Stomach (tissue), 9 donors: Measurements from ENCODE around the gene ARL15. TPM values are rescaled to one million over a fixed set of nuclear protein-coding genes. Genes with fewer than 3 reads are reported as not detected.

Source experiments
- DNase-seq, 2 donors: peaks; one replicate each; pipeline versions ENCODE4 v3.0.0 to v3.0.0-alpha.2; 2013 to 2019
- H3K27ac ChIP-seq, 5 donors: fragments of 200-600 bp in 4 of 5; sonication (generic) in 4 of 5; one replicate each; pipeline ENCODE4 v1.5.1; 2013 to 2019; ENCODE audit warnings: mild to moderate bottlenecking in 1 of 5, moderate library complexity in 1 of 5
- H3K27me3 ChIP-seq, 3 donors: fragments of 200-600 bp; sonication (generic); one replicate each; pipeline ENCODE4 v1.5.1; 2017 to 2019; ENCODE audit warnings: mixed run types in 1 of 3
- H3K36me3 ChIP-seq, 4 donors: fragments of 200-600 bp; sonication (generic); 1 replicate in 3 of 4; 2 replicates in 1 of 4; pipeline ENCODE4 v1.5.1; 2016 to 2019
- H3K4me1 ChIP-seq, 4 donors: fragments of 200-600 bp; sonication (generic); one replicate each; pipeline ENCODE4 v1.5.1; 2016 to 2019
- H3K4me3 ChIP-seq, 4 donors: fragments of 200-600 bp; sonication (generic) in 3 of 4; one replicate each; pipeline ENCODE4 v1.5.1; 2016 to 2019; ENCODE audit warnings: mild to moderate bottlenecking in 1 of 4
- H3K9me3 ChIP-seq, 4 donors: fragments of 200-600 bp; sonication (generic); one replicate each; pipeline ENCODE4 v1.5.1; 2016 to 2019
- EP300 ChIP-seq: sonication (generic); formaldehyde crosslinking; IDR thresholded peaks from one replicate; pipeline ENCODE4 v1.6.1; 2017; ENCODE audit warnings: antibody characterized with exemption
- POLR2A ChIP-seq, 4 donors: fragments of 450-650 bp; IDR thresholded peaks; one replicate each; pipeline ENCODE4 v1.6.1; 2016; ENCODE audit warnings: antibody characterized with exemption in 4 of 4, control low read depth in 2 of 4, mild to moderate bottlenecking in 1 of 4, moderate library complexity in 1 of 4
- POLR2AphosphoS5 ChIP-seq, 3 donors: sonication (generic); formaldehyde crosslinking; IDR thresholded peaks; one replicate each; pipeline ENCODE4 v1.6.1; 2016; ENCODE audit warnings: antibody characterized with exemption in 3 of 3
- WGBS, 5 donors: extraction: QIAGEN DNeasy Blood & Tissue Kit in 3 of 5; methylation state at CpG; one replicate each; pipeline versions ENCODE4 v1.1.5 to v1.1.7; 2013 to 2018; 5-methylcytosine and 5-hydroxymethylcytosine counted together
- intact Hi-C: fragments of 100-400 bp; cut with DNase I; formaldehyde crosslinking; loops from one replicate; pipeline ENCODE4 v1.15.1; 2023; ENCODE audit warnings: low total_unique reads
- polyA plus RNA-seq, 3 donors: library from polyadenylated mRNA; stranded (reverse); fragments of 200-250 nt; gene quantifications; one replicate each; pipeline ENCODE4 v1.2.3, GENCODE V29; 2013
- total RNA-seq, 5 donors: library from RNA; depleted of rRNA; stranded (reverse); fragments of >200 nt; gene quantifications; one replicate each; pipeline versions ENCODE4 v1.1.0 to v1.2.3, GENCODE V29; 2014 to 2016
- TF ChIP-seq, protein P1 (sequence below), 7 experiments: fragments of 450-650 bp in 4 of 7; fragments of 200-600 bp in 3 of 7; sonication (generic) in 3 of 7; IDR thresholded peaks; one replicate each; pipeline ENCODE4 v1.5.1; 2016 to 2019; ENCODE audit warnings: antibody characterized with exemption in 7 of 7, control low read depth in 2 of 7, mild to moderate bottlenecking in 1 of 7
- donor health status: healthy with polysubstance abuse.
- donor health status: Bipolar disorder and iron deficiency.
- donor health status: healthy.

Gene ARL15
- total and polyA plus RNA-seq, 8 donors: 1.7 to 72.7 (median 12.6) TPM

DNA sequence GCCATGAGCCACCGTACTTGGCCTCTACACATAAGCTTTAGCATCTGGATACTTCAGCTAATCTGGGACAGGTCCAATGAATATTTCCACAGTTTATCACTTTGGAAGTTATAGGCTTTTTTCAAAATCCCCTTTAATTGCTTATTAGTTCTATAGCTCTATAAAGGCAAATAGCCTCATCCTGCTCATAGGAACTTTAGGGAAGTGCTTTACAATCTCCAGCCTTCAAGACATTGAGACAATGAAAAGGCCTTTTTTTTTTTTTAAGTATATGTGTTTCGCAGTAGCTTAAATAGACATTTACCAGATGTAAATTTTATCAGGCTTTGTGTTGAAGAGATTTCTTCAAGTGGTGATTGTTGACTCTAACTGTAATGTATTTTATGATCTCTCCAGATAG lies 224.2 kb downstream of the ARL15 start:
- TF ChIP-seq POLR2AphosphoS5 (IDR thresholded peaks at IDR 0.05): no peak
- Histone ChIP-seq H3K27me3 (no peaks in the 10 kb centered on the region), H3K36me3 (no peaks in the 10 kb centered on the region), H3K4me3 (no peak overlapping the region), H3K27ac (no peak overlapping the region), H3K4me1 (peaks cover 0 to 5% (median 2%) of the 10 kb centered on the region in 4 donors), H3K9me3 (no peaks in the 10 kb centered on the region)
- intact Hi-C loops: no loop called here
- no peak for DNase-seq
- 67 to 83% (median 79%) methylated on average over 2 of the region's 2 CpGs for WGBS, 5 donors

DNA sequence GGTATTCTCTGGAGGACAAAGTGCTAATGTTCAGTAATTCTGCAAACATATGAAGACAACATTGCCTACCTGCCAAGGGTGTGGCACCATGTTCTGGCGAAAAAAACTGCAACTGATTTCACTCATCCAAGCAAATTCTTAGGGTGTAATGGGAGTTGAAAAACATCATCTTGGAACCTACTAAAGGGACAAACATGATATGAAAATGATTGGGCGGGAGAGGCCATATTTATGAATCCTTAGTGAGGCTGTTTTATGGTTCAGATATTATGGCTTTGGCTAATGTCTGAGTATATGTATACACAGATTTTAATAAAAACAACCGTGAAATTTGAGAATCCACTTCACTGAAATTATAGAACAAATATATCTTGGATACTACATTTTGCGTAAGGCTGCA lies 225.7 kb downstream of the ARL15 start:
- Histone ChIP-seq H3K9me3 (no peaks in the 10 kb centered on the region), H3K4me3 (no peak overlapping the region), H3K27me3 (no peaks in the 10 kb centered on the region), H3K36me3 (no peaks in the 10 kb centered on the region), H3K4me1 (peaks cover 0 to 4% (median 0%) of the 10 kb centered on the region in 4 donors), H3K27ac (no peak overlapping the region)
- DNase-seq: no peak
- 84 to 98% (median 94%) methylated on average over 4 of the region's 4 CpGs for WGBS, 5 donors
- TF ChIP-seq POLR2A (IDR thresholded peaks at IDR 0.05) (no peak), EP300 (no peak), POLR2AphosphoS5 (IDR thresholded peaks at IDR 0.05) (no peak)
- TF ChIP-seq, protein P1, sequence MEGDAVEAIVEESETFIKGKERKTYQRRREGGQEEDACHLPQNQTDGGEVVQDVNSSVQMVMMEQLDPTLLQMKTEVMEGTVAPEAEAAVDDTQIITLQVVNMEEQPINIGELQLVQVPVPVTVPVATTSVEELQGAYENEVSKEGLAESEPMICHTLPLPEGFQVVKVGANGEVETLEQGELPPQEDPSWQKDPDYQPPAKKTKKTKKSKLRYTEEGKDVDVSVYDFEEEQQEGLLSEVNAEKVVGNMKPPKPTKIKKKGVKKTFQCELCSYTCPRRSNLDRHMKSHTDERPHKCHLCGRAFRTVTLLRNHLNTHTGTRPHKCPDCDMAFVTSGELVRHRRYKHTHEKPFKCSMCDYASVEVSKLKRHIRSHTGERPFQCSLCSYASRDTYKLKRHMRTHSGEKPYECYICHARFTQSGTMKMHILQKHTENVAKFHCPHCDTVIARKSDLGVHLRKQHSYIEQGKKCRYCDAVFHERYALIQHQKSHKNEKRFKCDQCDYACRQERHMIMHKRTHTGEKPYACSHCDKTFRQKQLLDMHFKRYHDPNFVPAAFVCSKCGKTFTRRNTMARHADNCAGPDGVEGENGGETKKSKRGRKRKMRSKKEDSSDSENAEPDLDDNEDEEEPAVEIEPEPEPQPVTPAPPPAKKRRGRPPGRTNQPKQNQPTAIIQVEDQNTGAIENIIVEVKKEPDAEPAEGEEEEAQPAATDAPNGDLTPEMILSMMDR (IDR thresholded peaks at IDR 0.05): no peak
- intact Hi-C loops: no loop called here

DNA sequence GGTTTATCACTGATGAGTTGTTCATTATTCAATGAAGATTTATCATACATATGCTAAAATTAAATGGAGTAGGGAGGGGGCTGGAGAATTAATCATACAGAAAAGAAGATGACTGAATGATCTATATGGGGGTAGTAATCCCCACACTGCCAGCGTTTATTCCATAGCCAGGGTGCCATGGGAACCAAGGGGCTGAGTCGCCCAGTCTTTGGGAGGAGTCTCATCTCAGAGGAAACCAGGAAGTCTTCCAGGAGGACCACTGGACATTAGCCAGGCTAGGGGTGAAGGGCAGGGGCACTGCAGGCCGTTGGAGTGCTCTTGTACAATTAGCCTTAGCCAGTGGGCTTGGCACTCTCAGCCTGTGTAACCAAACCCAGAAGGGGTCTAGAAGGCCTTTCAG lies 226.5 kb downstream of the ARL15 start:
- Histone ChIP-seq H3K36me3 (no peaks in the 10 kb centered on the region), H3K9me3 (no peaks in the 10 kb centered on the region), H3K27me3 (no peaks in the 10 kb centered on the region), H3K4me1 (peaks cover 0 to 4% (median 0%) of the 10 kb centered on the region in 4 donors), H3K4me3 (no peak overlapping the region), H3K27ac (no peak overlapping the region)
- WGBS, 5 donors: 55 to 71% (median 63%) methylated on average over 3 of the region's 3 CpGs
- no peak for DNase-seq
- intact Hi-C loops: no loop called here
- no peak for TF ChIP-seq POLR2A (IDR thresholded peaks at IDR 0.05)
- no peak for TF ChIP-seq POLR2AphosphoS5 (IDR thresholded peaks at IDR 0.05)
- TF ChIP-seq, protein P1 (IDR thresholded peaks at IDR 0.05): no peak
- no peak for TF ChIP-seq EP300

DNA sequence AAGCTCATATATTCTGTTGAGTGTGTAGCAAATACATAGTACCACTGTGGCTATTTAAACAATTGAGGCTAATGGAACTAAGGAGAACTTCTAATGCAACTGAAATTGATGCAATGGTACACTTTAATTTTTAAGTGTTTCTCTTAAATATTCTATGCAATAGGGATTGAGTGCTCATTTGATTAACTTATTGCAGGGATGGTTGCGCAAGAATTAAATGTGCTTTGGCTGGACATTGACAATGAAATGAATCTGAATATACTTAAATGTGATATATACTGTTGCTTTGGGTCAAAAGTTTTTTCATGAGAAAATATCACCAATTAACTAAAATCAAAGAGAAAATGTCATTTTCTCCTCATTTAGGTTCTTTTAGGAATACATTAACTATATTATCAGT lies 227.1 kb downstream of the ARL15 start:
- DNase-seq: no peak
- Histone ChIP-seq H3K36me3 (no peaks in the 10 kb centered on the region), H3K27me3 (no peaks in the 10 kb centered on the region), H3K4me3 (no peak overlapping the region), H3K27ac (no peak overlapping the region), H3K4me1 (peaks cover 0 to 4% (median 0%) of the 10 kb centered on the region in 4 donors), H3K9me3 (no peaks in the 10 kb centered on the region)
- intact Hi-C loops: no loop called here
- TF ChIP-seq, protein P1 (IDR thresholded peaks at IDR 0.05): no peak
- no peak for TF ChIP-seq POLR2A (IDR thresholded peaks at IDR 0.05)
- TF ChIP-seq POLR2AphosphoS5 (IDR thresholded peaks at IDR 0.05): no peak
- TF ChIP-seq EP300: no peak
- WGBS, 5 donors: 94 to 100% (median 97%) methylated on average over 1 of the region's 1 CpG

DNA sequence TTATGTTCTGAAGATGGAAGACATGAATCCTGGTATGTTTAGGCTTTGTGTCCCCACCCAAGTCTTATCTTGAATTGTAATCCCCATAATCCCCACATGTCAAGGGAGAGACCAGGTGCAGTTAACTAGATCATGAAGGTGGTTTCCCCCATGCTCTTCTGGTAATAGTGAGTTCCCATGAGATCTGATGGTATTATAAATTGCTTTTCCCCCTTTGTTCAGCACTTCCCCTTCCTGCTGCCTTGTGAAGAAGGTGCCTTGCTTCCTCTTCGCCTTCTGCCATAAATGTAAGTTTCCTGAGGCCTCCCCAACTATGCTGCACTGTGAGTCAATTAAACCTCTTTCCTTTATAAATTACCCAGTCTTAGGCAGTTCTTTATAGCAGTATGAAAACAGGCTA lies 229.0 kb downstream of the ARL15 start:
- Histone ChIP-seq H3K27me3 (no peaks in the 10 kb centered on the region), H3K36me3 (no peaks in the 10 kb centered on the region), H3K27ac (no peak overlapping the region), H3K9me3 (no peaks in the 10 kb centered on the region), H3K4me3 (no peak overlapping the region), H3K4me1 (no peaks in the 10 kb centered on the region)
- DNase-seq: no peak
- no peak for TF ChIP-seq POLR2A (IDR thresholded peaks at IDR 0.05)
- TF ChIP-seq EP300: no peak
- no peak for TF ChIP-seq POLR2AphosphoS5 (IDR thresholded peaks at IDR 0.05)
- TF ChIP-seq, protein P1 (IDR thresholded peaks at IDR 0.05): no peak
- intact Hi-C loops: no loop called here
- 91 to 100% (median 100%) methylated on average over 1 of the region's 1 CpG for WGBS, 5 donors
